ENCODE results near the gene CFAP52. TPM values are rescaled to one million over a fixed set of nuclear protein-coding genes. Genes with fewer than 3 reads are reported as not detected.

Gene CFAP52
- total and polyA plus RNA-seq, 2 of the 13 experiments (the other 11 are each of a cell fraction or from before 2014, with no cell fraction given) = not detected

- TF ChIP-seq, protein P1, sequence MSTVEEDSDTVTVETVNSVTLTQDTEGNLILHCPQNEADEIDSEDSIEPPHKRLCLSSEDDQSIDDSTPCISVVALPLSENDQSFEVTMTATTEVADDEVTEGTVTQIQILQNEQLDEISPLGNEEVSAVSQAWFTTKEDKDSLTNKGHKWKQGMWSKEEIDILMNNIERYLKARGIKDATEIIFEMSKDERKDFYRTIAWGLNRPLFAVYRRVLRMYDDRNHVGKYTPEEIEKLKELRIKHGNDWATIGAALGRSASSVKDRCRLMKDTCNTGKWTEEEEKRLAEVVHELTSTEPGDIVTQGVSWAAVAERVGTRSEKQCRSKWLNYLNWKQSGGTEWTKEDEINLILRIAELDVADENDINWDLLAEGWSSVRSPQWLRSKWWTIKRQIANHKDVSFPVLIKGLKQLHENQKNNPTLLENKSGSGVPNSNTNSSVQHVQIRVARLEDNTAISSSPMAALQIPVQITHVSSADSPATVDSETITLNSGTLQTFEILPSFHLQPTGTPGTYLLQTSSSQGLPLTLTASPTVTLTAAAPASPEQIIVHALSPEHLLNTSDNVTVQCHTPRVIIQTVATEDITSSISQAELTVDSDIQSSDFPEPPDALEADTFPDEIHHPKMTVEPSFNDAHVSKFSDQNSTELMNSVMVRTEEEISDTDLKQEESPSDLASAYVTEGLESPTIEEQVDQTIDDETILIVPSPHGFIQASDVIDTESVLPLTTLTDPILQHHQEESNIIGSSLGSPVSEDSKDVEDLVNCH (CRISPR knock-in tag; IDR thresholded peaks at IDR 0.05) = no peak
- peak; percentile 50; the same call in 1 of the 2 replicates for TF ChIP-seq ZSCAN21 (CRISPR knock-in tag; IDR thresholded peaks at IDR 0.05; ENCODE audit: borderline replicate concordance)
- TF ChIP-seq TCF12 (IDR thresholded peaks at IDR 0.05) = no peak
- TF ChIP-seq TCF12 (CRISPR knock-in tag; IDR thresholded peaks at IDR 0.05) = no peak
- TF ChIP-seq ERF (CRISPR knock-in tag; IDR thresholded peaks at IDR 0.05) = peak; percentile 69; the same call in 1 of the 2 replicates
- TF ChIP-seq TEAD3 (CRISPR knock-in tag; optimal IDR thresholded peaks at IDR 0.05; ENCODE audit: borderline replicate concordance) = peak; percentile 62
- no peak for TF ChIP-seq ZNF780A (CRISPR knock-in tag; IDR thresholded peaks at IDR 0.05)
- TF ChIP-seq CBX5 (CRISPR knock-in tag; IDR thresholded peaks at IDR 0.05; ENCODE audit: borderline replicate concordance) = peak; percentile 86; the same call in 1 of the 2 replicates
- TF ChIP-seq, protein P2, sequence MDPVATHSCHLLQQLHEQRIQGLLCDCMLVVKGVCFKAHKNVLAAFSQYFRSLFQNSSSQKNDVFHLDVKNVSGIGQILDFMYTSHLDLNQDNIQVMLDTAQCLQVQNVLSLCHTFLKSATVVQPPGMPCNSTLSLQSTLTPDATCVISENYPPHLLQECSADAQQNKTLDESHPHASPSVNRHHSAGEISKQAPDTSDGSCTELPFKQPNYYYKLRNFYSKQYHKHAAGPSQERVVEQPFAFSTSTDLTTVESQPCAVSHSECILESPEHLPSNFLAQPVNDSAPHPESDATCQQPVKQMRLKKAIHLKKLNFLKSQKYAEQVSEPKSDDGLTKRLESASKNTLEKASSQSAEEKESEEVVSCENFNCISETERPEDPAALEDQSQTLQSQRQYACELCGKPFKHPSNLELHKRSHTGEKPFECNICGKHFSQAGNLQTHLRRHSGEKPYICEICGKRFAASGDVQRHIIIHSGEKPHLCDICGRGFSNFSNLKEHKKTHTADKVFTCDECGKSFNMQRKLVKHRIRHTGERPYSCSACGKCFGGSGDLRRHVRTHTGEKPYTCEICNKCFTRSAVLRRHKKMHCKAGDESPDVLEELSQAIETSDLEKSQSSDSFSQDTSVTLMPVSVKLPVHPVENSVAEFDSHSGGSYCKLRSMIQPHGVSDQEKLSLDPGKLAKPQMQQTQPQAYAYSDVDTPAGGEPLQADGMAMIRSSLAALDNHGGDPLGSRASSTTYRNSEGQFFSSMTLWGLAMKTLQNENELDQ (CRISPR knock-in tag; IDR thresholded peaks at IDR 0.05; ENCODE audit: borderline replicate concordance) = no peak
- no peak for TF ChIP-seq ZNF296 (CRISPR knock-in tag; conservative IDR thresholded peaks at IDR 0.05)
- TF ChIP-seq, protein P3, sequence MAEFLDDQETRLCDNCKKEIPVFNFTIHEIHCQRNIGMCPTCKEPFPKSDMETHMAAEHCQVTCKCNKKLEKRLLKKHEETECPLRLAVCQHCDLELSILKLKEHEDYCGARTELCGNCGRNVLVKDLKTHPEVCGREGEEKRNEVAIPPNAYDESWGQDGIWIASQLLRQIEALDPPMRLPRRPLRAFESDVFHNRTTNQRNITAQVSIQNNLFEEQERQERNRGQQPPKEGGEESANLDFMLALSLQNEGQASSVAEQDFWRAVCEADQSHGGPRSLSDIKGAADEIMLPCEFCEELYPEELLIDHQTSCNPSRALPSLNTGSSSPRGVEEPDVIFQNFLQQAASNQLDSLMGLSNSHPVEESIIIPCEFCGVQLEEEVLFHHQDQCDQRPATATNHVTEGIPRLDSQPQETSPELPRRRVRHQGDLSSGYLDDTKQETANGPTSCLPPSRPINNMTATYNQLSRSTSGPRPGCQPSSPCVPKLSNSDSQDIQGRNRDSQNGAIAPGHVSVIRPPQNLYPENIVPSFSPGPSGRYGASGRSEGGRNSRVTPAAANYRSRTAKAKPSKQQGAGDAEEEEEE (CRISPR knock-in tag; IDR thresholded peaks at IDR 0.05; ENCODE audit: borderline replicate concordance) = peak; percentile 43; the same call in 1 of the 2 replicates
- no peak for TF ChIP-seq HMGA1 (CRISPR knock-in tag; conservative IDR thresholded peaks at IDR 0.05)
- no peak for TF ChIP-seq SP1 (IDR thresholded peaks at IDR 0.05)
- peak; percentile 59 for TF ChIP-seq SP1 (CRISPR knock-in tag; IDR thresholded peaks at IDR 0.05)
- TF ChIP-seq KLF13 (CRISPR knock-in tag; IDR thresholded peaks at IDR 0.05) = no peak
- TF ChIP-seq ZBTB38 (CRISPR knock-in tag; IDR thresholded peaks at IDR 0.05) = peak; percentile 70; the same call in 1 of the 2 replicates
- TF ChIP-seq, protein P4, sequence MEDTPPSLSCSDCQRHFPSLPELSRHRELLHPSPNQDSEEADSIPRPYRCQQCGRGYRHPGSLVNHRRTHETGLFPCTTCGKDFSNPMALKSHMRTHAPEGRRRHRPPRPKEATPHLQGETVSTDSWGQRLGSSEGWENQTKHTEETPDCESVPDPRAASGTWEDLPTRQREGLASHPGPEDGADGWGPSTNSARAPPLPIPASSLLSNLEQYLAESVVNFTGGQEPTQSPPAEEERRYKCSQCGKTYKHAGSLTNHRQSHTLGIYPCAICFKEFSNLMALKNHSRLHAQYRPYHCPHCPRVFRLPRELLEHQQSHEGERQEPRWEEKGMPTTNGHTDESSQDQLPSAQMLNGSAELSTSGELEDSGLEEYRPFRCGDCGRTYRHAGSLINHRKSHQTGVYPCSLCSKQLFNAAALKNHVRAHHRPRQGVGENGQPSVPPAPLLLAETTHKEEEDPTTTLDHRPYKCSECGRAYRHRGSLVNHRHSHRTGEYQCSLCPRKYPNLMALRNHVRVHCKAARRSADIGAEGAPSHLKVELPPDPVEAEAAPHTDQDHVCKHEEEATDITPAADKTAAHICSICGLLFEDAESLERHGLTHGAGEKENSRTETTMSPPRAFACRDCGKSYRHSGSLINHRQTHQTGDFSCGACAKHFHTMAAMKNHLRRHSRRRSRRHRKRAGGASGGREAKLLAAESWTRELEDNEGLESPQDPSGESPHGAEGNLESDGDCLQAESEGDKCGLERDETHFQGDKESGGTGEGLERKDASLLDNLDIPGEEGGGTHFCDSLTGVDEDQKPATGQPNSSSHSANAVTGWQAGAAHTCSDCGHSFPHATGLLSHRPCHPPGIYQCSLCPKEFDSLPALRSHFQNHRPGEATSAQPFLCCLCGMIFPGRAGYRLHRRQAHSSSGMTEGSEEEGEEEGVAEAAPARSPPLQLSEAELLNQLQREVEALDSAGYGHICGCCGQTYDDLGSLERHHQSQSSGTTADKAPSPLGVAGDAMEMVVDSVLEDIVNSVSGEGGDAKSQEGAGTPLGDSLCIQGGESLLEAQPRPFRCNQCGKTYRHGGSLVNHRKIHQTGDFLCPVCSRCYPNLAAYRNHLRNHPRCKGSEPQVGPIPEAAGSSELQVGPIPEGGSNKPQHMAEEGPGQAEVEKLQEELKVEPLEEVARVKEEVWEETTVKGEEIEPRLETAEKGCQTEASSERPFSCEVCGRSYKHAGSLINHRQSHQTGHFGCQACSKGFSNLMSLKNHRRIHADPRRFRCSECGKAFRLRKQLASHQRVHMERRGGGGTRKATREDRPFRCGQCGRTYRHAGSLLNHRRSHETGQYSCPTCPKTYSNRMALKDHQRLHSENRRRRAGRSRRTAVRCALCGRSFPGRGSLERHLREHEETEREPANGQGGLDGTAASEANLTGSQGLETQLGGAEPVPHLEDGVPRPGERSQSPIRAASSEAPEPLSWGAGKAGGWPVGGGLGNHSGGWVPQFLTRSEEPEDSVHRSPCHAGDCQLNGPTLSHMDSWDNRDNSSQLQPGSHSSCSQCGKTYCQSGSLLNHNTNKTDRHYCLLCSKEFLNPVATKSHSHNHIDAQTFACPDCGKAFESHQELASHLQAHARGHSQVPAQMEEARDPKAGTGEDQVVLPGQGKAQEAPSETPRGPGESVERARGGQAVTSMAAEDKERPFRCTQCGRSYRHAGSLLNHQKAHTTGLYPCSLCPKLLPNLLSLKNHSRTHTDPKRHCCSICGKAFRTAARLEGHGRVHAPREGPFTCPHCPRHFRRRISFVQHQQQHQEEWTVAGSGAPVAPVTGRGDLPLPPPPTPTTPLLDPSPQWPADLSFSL (CRISPR knock-in tag; IDR thresholded peaks at IDR 0.05) = no peak
These were observed 901 bp upstream of the CFAP52 start, which contains the start of gene STX8 (continued) for GRCh38 chr17:9575381-9576101.
